ENCODE data around the gene HSPBP1.
A peak's percentile ranks its signal among the peaks of the same experiment; 100 is the strongest.
"Not testable (repeated sequence)": the region's sequence is repeated elsewhere in the genome, so short reads cannot be mapped to it uniquely, and the experiment has no call there.

HSPBP1 gene

DNA sequence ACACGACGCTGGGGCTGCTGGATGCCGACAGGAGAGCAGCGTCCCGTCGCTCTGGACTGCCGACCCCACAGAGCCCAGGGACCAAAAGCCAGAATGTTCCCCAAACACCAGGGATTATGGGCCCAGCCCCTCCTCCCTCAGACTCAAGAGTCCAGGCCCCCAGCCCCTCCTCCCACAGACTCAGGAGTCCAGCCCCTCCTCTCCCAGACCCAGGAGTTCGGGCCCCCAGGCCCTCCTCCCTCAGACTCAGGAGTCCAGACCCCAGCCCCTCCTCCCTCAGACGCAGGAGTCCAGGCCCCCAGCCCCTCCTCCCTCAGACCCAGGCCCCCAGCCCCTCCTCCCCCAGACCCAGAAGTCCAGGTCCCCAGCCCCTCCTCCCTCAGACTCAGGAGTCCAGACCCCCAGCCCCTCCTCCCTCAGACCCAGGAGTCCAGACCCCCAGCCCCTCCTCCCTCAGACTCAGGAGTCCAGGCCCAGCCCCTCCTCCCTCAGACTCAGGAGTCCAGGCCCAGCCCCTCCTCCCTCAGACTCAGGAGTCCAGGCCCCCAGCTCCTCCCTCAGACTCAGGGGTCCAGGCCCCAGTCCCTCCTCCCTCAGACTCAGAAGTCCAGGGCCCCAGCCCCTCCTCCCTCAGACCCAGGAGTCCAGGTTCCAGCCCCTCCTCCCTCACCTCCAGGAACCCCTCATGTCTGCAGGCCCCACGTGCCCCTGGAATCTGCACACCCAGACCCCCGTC is 55.1 kb downstream of the HSPBP1 start:
- not testable (repeated sequence) for H3K9me3 ChIP-seq (ENCODE audit: control insufficient read depth, low read length); H3K4me3 ChIP-seq (ENCODE audit: extremely low read depth, insufficient read depth, low read length, poor library complexity, severe bottlenecking); H3K4me1 ChIP-seq (ENCODE audit: control insufficient read depth, insufficient read depth, low read length, poor library complexity, severe bottlenecking); H3K27ac ChIP-seq (ENCODE audit: low read depth, low read length, severe bottlenecking)
- H3K36me3 ChIP-seq (ENCODE audit: control insufficient read depth, insufficient read depth, low read length): peaks cover 32% of the 10 kb centered on the region
- 73 to 85% methylated on average over 2 to 4 of the region's 11 CpGs for WGBS, 2 experiments (ENCODE audit: insufficient coverage in 2 of 2)

DNA sequence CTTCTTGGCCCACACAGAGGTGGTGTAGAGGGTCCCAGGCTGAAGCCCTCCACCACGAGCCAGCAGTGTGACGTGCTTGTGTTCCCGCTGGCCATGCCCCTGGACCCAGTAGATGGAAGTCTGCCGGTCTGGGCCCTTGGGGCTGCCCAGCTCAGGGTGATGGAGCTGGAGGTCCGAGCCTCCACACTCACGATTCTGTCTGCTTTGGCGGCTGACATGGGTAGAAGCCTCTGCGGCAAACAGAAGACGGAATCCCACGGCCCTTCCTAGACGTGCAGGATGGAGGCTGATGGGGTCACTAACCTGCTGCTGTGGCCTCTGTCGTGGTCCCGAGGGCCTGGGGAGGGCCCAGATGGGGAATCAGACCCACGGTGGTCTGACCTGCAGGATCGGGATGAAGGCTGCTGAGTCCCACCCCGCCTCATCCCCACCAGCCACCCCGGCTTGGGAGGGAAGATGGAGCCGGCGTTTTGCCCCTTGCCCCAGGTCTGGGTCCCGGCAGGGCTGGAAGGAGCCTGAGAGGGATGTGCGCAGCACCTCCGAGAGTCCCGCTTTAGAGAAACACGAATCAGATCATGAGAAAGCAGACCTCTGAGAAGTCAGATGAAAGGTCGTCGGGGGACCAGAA is 55.8 kb downstream of the HSPBP1 start:
- no peak overlapping the region for H3K4me3 ChIP-seq (ENCODE audit: extremely low read depth, insufficient read depth, low read length, poor library complexity, severe bottlenecking)
- no peaks in the 10 kb centered on the region for H3K4me1 ChIP-seq (ENCODE audit: control insufficient read depth, insufficient read depth, low read length, poor library complexity, severe bottlenecking)
- no peak overlapping the region for H3K27ac ChIP-seq (ENCODE audit: low read depth, low read length, severe bottlenecking)
- H3K9me3 ChIP-seq (ENCODE audit: control insufficient read depth, low read length): no peaks in the 10 kb centered on the region
- 92 to 94% methylated on average over 25 to 26 of the region's 26 CpGs for WGBS, 2 experiments (ENCODE audit: insufficient coverage in 2 of 2)
- peaks cover 25% of the 10 kb centered on the region for H3K36me3 ChIP-seq (ENCODE audit: control insufficient read depth, insufficient read depth, low read length)

- Histone ChIP-seq H3K36me3 (ENCODE audit: control insufficient read depth, insufficient read depth, low read length) (peaks cover 19% of the 10 kb centered on the region), H3K4me1 (ENCODE audit: control insufficient read depth, insufficient read depth, low read length, poor library complexity, severe bottlenecking) (no peaks in the 10 kb centered on the region), H3K27ac (ENCODE audit: low read depth, low read length, severe bottlenecking) (no peak overlapping the region), H3K9me3 (ENCODE audit: control insufficient read depth, low read length) (no peaks in the 10 kb centered on the region), H3K4me3 (ENCODE audit: extremely low read depth, insufficient read depth, low read length, poor library complexity, severe bottlenecking) (no peak overlapping the region)
- WGBS, 2 experiments (ENCODE audit: insufficient coverage in 2 of 2): 95 to 98% methylated on average over 17 of the region's 17 CpGs
Observed at GRCh38 chr19:55223291-55224037, 56.4 kb downstream of the HSPBP1 start.

DNA sequence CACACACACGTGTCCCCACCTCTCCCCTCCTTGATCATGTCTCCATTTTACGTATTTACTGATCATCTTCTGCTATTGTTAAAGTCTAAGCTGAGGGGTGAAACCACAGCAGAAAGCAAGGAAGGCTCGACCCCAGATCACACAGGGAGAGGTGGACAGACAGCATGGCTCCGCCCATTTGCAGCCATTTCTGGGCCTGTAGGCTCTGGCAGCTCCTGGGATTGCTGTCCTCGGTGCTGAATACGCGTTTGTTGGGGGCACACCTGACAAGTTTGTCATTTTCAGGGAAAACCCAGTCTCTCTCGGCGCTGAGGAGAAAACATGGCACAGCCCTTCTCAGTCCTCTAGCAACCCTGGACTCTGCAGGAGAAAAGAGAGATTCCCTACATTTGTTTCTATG is 59.4 kb downstream of the HSPBP1 start:
- Histone ChIP-seq H3K27ac (ENCODE audit: low read depth, low read length, severe bottlenecking) (no peak overlapping the region), H3K9me3 (ENCODE audit: control insufficient read depth, low read length) (no peaks in the 10 kb centered on the region), H3K4me3 (ENCODE audit: extremely low read depth, insufficient read depth, low read length, poor library complexity, severe bottlenecking) (no peak overlapping the region), H3K4me1 (ENCODE audit: control insufficient read depth, insufficient read depth, low read length, poor library complexity, severe bottlenecking) (peaks cover 5% of the 10 kb centered on the region), H3K36me3 (ENCODE audit: control insufficient read depth, insufficient read depth, low read length) (no peaks in the 10 kb centered on the region)
- WGBS, 2 experiments (ENCODE audit: insufficient coverage in 2 of 2): 82 to 84% methylated on average over 5 to 7 of the region's 9 CpGs

DNA sequence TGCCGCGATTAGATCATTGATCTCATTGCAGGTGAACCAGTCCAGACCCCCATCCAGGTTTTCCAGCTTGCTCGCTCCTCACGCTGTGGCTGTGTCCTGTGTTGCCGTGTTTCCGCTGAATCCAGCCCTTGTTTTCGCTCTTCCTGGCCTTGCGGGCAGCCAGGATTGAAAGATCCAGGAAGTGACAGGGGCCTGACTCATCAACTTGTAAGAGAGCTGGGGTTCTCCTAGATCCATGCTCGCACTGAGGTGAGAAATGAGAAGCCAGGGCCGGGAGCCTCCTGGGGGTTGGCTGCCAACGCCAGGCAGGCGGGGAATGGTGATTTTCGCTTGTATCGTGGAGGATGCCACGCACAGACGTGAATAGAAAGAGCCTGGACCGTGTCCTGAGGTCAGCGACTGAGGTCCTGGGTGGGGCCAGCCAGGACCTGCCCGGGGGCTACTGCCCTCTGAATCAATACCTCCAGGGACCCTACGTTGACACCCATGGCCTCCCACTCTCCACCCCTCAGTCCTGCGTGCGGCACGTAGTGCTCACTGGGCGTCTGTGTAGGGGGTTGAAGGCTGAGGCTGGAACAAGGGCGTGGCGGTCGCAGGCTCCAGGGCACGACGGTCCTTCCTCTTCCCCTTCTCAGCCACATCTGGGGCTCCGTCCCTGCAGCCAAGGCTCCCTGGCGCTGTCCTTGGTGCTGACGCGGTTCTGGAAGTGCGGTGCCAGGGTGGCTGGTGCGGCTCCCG is 63.3 kb downstream of the HSPBP1 start:
- H3K4me3 ChIP-seq (ENCODE audit: extremely low read depth, insufficient read depth, low read length, poor library complexity, severe bottlenecking): peak overlapping the region; percentile 40
- H3K27ac ChIP-seq (ENCODE audit: low read depth, low read length, severe bottlenecking): peak overlapping the region; percentile 92
- WGBS, 2 experiments (ENCODE audit: insufficient coverage in 2 of 2): 3 to 5% methylated on average over 20 to 23 of the region's 36 CpGs
- no peaks in the 10 kb centered on the region for H3K36me3 ChIP-seq (ENCODE audit: control insufficient read depth, insufficient read depth, low read length)
- H3K4me1 ChIP-seq (ENCODE audit: control insufficient read depth, insufficient read depth, low read length, poor library complexity, severe bottlenecking): peaks cover 5% of the 10 kb centered on the region
- H3K9me3 ChIP-seq (ENCODE audit: control insufficient read depth, low read length): peaks cover 12% of the 10 kb centered on the region

- Histone ChIP-seq H3K9me3 (ENCODE audit: control insufficient read depth, low read length) (peaks cover 12% of the 10 kb centered on the region), H3K36me3 (ENCODE audit: control insufficient read depth, insufficient read depth, low read length) (no peaks in the 10 kb centered on the region), H3K4me1 (ENCODE audit: control insufficient read depth, insufficient read depth, low read length, poor library complexity, severe bottlenecking) (peaks cover 16% of the 10 kb centered on the region), H3K27ac (ENCODE audit: low read depth, low read length, severe bottlenecking) (no peak overlapping the region), H3K4me3 (ENCODE audit: extremely low read depth, insufficient read depth, low read length, poor library complexity, severe bottlenecking) (no peak overlapping the region)
- WGBS, 2 experiments (ENCODE audit: insufficient coverage in 2 of 2): 93% methylated on average over 5 to 6 of the region's 7 CpGs
Observed at GRCh38 chr19:55213547-55213946, 66.4 kb downstream of the HSPBP1 start.

GRCh38 chr19:55212447-55212846 is 67.5 kb downstream of the HSPBP1 start:
- Histone ChIP-seq H3K4me3 (ENCODE audit: extremely low read depth, insufficient read depth, low read length, poor library complexity, severe bottlenecking) (no peak overlapping the region), H3K4me1 (ENCODE audit: control insufficient read depth, insufficient read depth, low read length, poor library complexity, severe bottlenecking) (peaks cover 16% of the 10 kb centered on the region), H3K27ac (ENCODE audit: low read depth, low read length, severe bottlenecking) (no peak overlapping the region), H3K36me3 (ENCODE audit: control insufficient read depth, insufficient read depth, low read length) (no peaks in the 10 kb centered on the region), H3K9me3 (ENCODE audit: control insufficient read depth, low read length) (peaks cover 12% of the 10 kb centered on the region)
- WGBS, 2 experiments (ENCODE audit: insufficient coverage in 2 of 2): 71% methylated on average over 1 of the region's 3 CpGs; no CpG with 5 or more reads in 1 of the 2 experiments

Data from mesodermal cell (in vitro differentiated cells).